ENCODE measurements around the gene FBN1.

DNA sequence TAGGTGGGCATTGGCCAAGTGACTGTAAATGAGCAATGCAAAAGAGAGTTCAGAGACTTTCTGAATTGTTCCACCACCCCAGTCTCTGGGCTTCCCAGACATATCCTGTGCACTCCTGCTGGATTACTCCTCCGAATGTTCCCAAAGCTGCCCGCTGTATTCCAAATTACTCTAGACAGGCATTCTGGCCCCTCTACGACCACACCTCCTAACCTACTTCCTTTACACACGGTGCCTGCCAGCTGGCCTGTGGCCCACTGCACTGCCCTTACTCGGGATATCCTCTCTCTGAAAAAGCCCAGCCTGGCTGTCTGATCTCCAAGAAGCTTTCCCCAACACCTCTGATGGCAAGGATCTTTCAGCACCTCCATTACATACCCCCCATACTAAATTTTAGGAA, 247.7 kb downstream of the FBN1 start:
- TF ChIP-seq ZNF274 (IDR thresholded peaks at IDR 0.05; ENCODE audit: low read depth, low read length) = no peak
- no peak for TF ChIP-seq YY1 (IDR thresholded peaks at IDR 0.05; ENCODE audit: insufficient read depth, insufficient read length)
